AG08395 (cell line): ENCODE results near the gene M1AP.
A peak's percentile ranks its signal among the peaks of the same experiment; 100 is the strongest.
"Not testable (repeated sequence)": the region's sequence is repeated elsewhere in the genome, so short reads cannot be mapped to it uniquely, and the experiment has no call there.

ENCODE experiments used
- DNase-seq: peaks from one replicate; pipeline ENCODE4 v3.0.0; 2012; ENCODE audit warnings: mixed read lengths, low spot score

M1AP gene

DNA sequence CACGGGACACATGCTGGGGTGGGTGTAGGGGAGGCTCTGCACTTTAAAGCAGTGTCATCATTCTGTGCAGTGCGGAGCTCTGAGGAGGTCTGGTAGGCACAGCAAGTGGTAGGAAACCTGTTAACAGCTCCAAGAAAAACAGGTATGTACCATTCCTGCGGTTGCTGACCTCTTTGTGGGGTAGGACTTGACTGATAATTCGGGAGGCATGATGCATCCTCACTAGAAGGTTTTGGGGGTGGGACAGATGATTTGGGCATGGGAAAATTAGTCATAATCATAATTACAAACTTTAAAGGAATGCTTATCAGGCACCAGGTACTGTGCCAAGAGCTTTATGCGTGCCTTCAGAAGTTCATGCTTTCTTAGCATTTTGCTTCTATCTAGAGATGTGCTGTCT, 83.9 kb downstream of the M1AP start:
- no peak for DNase-seq

DNA sequence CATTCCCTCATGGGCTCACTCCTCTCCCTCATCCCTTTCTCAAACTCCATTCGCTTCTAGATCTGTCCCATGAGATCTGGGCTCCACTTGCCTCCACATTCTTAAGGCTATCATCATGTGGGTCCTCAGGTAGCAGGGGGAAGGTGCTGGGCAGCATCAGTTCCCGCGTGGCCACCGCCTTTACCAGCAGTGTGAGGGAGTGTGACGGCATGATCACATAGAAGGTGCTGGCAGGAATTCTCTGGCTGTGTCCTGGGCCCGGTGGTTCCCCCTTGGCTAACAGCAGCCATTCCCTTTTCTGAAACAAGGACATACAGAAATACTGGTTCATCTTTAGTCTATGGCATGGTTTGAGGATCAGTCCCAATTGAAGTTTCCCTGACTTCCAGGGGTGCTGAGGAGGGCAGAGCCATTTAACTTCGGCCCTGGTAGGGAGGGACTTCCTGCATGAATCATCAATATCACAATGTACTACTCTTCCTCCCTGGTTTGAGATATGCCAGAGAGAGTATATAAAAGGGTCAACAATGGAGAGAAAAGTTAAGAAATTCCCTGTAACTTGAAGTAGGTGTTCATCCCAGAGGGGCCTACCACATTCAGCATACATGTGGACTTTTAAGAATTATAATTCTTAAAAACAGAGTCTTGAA, 85.9 kb downstream of the M1AP start:
- DNase-seq: no peak

DNA sequence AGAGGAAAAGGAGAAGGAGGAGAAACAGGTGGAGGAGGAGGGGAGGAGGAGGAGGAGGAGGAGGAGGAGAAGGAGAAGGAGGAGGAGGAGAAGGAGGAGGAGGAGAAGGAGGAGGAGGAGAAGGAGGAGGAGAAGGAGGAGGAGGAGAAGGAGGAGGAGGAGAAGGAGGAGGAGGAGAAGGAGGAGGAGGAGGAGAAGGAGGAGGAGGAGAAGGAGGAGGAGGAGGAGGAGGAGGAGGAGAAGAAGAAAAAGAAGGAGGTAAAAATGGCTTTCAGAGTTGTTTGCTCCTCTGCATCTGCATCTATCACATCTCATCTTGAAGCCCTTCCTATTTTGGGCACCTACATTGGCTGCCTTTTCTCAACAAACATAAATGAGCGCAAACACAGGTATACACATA, 87.1 kb downstream of the M1AP start:
- not testable (repeated sequence) for DNase-seq

DNA sequence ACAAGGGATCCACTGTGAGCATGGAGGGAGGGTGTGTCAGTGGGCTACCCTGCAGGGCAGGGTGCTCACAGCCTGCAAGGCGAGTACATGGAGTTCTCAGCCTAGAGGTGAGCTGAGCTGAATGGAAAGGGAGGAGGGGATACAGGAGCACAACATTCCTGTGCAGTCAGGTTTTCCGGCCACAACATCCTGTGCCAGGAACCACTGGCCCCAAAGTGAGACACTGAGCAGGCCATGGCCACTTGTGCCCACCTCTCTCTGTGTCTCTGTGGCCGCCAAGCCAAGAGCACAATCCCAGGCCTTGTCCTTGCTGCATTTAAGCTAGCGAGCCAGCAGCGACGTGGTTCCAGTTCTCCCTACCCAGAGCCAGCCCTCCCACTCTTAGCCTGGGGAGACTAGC, 87.5 kb downstream of the M1AP start:
- DNase-seq: no peak

DNA sequence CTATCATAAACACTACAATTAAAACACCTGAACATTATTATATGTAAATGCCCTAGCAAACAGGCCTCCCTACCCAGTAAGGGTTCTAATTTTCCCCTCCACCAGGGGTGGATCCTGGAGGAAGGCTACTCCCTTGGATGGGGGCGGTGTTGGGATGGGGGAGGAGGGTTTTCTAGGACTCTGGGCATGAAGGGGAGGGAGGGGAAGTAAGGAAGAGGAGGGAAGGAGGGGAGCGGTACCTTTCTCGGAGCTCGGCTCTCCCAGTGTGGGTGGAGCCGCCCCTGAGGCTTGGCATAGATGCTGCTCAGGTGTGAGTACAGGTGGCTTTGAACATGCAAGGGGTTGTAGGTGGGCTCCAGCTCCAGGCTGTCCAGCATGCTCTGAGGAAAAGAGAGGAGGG, 88.2 kb downstream of the M1AP start:
- DNase-seq: no peak

DNA sequence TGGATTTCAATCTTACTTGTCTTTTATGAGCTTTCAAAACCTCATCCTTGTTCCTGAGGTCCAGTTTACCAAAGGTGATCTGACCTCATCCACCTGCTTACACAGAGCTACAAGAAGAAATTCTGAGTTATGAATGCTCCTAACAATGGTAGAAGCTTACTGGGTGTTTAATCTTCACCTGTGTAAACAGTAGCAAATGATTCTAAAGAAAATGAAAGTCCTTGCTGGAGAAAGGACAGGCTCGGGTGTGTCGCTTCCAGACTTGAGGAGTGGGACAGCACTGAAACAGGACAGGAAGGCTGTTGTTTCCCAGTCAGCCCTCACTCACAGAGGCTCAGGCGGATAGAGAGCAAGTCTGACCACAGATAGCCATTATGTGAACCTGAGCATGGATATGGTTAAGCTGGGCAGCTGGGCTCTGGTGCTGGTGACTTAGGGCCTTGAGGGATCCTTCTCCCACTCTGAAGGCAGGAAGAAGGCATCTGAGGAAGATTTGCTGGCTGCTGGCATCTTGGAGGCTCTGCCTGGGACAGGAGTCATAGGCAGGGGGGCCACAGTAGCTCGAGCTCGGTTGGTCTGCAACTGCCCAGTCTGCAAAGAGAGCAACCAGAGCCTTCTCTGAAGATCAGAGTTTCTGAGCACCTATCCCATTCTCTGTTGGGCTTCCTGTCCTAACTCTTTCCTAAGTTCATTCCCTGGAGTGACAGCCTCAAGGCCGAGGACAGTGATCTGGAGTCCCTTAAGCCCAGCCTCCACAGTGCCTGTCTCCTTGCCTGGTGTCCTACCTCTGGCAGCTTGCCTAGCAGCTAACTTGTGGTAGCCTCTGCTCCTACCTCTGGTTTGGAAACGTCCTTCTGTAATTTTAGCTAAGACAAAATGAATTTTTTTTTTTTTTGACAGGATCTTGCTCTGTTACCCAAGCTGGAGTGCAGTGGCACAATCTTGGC, 89.6 kb downstream of the M1AP start:
- DNase-seq: no peak

DNA sequence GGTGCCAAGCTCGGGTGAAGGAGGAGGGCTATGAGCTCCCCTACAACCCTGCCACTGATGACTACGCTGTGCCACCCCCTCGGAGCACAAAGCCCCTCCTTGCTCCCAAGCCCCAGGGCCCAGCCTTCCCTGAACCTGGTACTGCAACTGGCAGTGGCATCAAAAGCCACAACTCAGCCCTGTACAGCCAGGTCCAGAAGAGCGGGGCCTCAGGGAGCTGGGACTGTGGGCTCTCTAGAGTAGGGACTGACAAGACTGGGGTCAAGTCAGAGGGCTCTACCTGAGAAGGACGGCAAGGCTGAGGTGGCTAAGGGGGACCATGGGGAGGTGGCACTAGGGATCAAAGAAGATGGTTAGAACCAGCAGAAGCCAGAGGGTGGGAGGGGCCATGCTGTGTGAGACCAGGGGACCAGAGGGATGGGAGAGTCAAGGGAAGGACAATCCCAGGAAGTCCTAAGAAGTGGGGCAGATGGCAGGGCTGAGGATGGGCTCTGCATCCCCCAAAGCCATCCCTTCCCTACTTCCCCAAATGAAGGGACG, 91.2 kb downstream of the M1AP start:
- no peak for DNase-seq

DNA sequence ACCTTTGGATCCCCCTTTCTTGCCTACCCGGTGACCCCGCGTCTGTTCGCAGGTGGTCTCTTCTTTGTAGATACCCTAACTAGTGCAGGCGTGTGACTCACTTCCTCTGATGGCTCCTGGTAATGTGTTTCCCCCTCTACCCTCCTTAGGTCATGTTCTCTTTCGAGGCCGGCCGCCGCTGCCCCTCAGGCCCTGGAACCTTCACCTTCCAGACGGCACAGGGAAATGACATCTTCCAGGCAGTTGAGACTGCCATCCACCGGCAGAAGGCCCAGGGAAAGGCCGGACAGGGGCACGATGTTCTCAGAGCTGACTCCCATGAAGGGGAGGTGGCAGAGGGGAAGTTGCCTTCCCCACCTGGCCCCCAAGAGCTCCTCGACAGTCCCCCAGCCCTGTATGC, 92.0 kb downstream of the M1AP start:
- no peak for DNase-seq

DNA sequence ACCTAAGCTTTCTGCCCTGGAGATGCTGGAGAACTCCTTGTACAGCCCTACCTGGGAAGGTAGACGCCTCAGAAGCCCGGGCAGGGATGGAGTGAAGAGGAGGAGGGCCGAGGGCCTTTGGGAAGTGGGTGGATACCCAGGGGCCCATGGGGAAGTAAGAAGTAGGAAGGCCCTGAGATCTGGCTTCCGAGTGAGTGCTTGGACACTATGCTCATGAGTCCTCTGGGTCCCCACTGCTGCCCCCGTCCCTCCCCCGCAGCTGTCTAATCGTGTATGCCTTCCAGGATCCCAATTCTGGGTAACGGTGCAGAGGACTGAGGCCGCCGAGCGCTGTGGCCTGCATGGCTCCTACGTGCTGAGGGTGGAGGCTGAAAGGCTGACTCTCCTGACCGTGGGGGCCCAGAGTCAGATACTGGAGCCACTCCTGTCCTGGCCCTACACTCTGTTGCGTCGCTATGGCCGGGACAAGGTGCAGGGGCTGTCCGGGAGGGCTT, 92.5 kb downstream of the M1AP start:
- DNase-seq: no peak

DNA sequence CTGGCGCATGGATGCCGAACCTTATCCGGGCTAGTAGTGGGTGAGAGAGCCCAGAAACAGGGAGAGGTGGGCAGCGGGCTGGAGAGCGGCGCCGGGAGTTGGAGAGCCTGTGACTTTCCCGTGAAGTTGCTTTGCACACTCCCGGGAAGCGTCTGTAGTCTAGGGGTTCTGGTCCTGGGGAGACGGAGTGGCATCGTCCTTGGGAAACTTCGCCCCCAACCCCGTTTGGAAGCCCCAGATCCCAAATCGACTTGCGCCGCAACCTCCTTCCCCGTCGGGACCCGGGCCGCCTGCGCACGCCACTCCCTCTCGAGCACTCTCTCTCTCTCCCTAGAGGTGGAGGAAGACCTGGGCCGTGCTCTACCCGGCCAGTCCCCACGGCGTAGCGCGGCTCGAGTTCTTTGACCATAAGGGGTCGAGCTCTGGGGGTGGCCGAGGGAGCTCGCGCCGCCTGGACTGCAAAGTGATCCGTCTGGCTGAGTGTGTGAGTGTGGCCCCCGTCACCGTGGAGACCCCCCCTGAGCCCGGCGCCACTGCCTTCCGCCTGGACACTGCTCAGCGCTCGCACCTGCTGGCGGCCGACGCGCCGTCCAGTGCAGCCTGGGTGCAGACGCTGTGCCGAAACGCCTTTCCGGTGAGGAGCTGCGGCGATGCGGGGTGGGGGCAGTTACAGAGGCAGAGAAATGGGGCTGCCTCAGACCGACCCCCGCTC, 93.2 kb downstream of the M1AP start:
- no peak for DNase-seq

DNA sequence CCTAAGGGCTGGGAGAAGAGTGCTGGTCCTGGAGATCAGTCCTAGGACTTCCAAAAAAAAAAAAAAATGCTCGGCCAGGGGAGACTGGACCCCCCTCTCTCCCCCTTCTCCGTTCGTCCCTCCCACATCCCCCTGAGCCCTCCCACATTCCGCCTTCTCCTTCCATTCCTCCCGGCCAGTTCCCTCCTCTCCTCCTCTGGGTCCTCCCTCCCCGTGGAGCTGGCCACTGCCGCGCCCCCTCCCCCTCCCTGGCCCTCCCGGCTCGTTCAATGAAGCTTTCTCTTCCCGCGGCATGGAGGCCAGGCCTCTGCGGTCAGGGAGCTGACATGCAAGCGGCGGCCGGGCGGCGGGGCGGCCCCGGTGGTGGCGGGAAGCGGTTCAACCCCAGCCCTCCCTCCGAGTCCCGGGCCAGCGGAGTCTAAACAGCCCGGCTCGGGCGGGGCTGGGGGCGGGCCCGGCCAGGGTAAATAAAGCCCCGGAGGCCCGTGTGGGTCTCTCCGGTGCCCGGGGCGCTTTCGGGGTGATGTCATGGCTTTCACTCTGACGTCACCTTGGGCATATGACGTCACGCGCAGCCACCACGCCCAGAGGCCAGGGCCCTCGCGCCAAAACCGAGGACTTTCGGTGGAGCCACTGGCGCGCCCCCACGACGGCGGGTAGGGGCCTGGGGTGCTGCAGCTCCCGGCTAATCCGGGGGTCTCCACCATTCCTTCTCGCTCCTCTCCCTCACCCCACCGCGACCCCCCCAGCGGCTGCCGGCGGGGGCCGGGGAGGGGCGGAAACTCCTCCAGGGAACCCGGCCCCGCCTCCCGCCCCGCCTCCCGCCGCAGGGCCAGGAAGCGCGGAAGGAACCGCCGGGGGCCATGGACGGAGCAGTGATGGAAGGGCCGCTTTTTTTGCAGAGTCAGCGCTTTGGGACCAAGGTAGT, 94.0 kb downstream of the M1AP start, which contains the start of the genes DOK1 and LOXL3:
Gene DOK1 (plus strand): TSS at position 829 of the 928 bp plus-strand sequence. CDS start 35 bp downstream, at position 864.
Gene LOXL3 (minus strand): TSS at position 51 of the 928 bp plus-strand sequence. CDS start 1,308 bp downstream, outside the sequence.
- DNase-seq: peak; percentile 95

DNA sequence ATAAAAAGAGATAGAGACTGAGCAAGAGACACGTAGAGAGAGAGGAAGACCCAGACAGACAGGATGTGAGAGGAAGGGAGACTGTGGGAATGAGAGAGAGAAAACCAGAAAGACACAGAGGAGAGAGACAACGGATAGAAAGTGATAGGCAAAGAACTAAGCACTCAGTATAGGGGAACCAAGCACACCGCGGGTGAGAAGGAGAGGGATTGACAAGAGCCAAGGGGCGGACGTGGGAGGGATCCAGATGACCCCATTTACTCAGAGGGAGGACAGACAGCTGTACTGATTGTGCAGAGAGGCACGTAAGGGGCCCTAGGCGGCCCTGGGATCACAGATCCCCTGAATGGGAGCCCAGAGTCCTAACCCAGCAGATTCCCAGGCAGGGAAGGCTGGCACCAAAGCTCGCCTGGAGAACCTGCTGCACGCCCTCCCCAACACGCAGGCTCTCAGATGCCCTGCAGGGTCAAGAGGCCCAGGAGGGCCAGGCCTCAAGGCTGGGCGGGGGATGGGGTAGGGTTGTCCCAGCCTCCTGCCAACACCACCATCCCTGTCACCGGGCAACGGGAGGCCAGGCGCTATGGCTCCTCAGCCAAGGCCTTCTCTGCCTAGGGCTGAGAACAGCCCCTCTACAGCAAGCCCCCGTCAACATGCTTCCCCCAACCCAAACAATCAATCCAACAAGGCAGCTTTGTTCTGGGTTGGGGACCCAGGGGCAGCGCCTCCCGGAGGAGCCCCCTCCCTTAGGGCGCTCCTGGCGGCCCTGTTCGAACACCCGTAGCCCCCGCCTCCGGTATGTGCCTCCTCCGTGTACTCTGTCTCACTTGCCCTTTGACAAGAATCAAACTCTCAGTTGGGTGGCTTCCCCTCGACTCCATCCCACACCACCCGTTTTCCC, 95.0 kb downstream of the M1AP start:
- DNase-seq: peak; percentile 44

DNA sequence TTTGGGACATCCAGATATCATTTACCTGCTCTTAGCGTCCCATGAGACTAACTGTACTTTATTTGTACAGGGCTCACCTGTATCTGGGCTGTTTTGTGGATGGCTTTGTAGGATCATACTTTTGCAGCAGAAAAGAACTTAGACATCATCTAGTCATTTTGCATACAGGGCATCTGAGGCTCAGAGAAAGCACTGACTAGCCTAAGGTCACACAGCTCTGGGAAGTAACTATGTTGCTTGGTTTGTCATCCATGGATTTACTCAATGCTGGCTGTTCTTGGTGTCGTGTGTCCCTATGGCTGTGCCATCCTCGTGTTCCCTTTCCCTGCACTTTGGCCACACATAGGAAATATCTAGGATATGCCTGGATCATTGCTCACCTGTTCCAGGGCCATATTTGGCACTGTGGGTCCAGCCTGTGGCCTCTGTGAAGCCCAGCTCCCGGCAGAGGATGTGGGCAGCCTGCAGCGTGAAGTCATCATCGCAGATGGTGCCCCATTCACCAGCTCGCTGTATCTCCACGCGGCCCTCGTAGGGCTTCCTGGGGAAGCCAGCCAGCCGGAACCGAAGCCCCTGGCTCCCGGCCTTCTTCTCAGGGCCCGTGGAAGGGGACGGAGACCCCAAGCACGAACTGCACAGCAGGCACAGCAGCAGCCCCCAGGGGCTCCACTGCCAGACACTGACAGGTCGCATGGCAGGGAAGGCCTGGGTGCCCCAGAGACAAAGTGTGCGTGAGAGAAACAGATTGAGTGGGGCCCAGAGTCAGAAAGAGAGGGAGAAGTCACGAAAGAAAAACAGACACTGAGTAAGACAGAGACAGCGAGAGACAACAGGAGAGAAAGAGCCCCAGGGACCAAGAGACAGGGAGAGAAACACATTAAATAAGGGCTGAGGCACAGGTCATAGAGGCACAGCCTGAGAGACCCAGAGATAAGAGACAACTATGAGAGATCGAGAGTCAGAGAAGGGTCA, 95.9 kb downstream of the M1AP start:
- no peak for DNase-seq

DNA sequence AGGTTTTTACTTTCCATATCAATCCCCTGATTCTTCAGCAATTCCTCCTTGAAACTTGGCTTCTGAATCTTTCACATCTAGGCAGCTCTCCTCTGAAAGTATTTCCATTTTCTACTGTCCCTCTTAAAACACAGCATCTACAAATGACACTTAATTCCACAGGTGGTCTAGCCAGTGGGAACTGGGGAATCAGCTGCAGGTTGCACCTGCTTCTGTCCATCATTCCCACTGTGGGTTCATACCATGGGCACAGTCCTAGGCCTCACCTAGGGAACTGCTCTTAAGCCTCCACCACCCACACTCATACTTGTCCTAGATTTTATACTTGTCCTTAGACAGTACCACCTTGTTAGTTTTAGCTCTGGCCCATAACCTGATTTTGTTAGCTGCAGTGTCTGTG, 96.6 kb downstream of the M1AP start:
- DNase-seq: no peak

DNA sequence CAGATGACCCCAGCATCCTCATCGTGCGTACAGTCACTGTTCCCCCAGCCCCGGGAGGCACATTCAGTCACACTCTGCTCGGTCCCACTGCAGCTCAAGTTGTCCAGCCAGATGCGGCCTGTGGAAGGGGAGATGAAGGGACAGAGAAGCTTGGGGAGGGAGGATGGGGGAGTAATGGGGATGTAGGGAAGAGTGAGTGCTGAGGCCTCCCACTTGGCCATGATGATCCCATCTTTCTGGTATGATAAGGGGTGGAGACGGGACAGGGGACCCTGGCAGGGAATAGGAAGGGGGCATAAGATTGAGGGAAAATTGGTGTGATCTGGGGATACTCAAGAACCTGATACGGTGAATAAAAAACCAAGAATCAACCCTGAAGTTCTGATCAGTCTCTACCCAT, 97.9 kb downstream of the M1AP start:
- DNase-seq: no peak

DNA sequence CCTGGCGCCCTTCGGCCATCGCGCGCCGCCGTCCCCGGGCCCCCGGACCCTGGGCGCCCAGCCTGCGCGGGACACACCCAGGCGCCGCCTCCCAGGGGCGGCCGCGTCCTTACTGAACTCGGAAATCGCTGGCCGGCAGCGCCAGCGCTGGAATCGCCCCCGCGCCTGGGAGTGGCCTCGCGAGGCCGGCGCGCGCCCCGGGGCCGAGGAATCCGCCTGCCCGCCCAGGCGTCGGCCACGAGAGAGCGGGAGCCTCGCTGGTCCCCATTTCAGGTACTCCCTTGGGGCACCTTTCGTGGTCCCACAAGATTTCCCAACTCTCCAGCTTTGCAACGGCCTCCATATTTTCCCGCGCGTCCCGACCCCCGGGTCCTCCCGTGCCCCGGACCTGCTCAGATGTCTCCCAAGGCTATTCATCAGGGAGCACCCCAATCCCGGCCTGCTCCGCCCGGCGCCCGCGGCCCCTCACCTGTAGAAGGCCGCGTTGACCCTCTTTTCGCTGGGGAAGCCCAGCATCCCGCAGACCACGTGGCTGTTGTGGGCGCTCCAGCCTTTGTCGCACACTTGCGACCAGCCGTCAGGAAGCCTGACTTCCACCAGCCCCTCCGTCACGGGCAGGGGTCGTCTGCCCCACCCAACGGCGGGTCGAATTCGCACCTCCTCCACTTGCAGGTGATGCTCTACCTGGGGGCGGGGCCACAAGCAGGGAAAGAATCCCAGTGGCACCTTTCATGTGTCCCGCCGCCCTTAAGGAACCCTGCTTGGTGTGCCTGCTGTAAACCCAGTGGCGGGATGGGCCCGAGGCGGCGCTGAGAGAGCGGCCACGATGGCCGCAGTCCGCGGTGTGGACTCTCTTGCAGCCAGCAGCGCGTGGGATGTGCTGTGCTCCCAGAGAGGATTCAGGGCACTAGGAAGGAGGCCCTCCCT, 99.0 kb downstream of the M1AP start:
- peak; percentile 69 for DNase-seq

DNA sequence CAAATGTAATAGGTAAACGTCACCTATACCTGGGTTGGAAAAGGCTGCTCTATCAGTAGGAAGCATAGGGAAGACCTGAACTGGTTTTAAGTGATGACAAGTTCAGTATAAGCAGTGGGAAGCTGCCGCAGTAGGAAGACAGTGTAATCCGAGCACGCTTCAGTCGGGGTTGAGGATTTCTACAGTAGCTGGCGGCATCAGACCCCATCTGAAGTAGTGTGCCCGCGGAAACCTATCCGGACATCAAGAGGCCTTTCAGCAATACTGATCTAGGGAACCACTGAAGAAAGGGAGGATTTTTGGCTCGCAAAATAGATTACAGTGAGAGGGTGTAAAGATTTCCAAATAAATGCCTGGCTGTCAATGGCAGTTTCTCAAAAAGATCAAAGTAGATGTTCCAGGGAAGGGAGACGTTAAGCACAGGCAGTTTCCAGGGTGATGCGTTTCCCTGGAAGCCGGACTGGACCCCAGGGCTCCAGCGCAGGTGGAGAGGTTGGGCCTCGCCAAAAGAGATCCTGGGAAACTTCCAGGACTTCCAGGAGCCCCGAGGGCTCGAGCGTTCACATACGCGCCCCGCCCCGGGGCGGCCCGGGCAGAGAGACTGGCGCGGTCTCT, 99.7 kb downstream of the M1AP start:
- no peak for DNase-seq
